ENCODE results near the gene FBXO34. TPM values are rescaled to one million over a fixed set of nuclear protein-coding genes. Genes with fewer than 3 reads are reported as not detected.

Gene FBXO34
- total RNA-seq, 4 donors from 2014 or later, result 23.9 to 40.8 (median 32.6) TPM

GRCh38 chr14:55324812-55325211 is 53.6 kb downstream of the FBXO34 start:
- TF ChIP-seq EP300 (IDR thresholded peaks at IDR 0.05) (no peak), CTCF (IDR thresholded peaks at IDR 0.05) (no peak), POLR2A (IDR thresholded peaks at IDR 0.05) (no peak)
- Histone ChIP-seq H3K4me1 (peaks cover 0 to 22% (median 0%) of the 10 kb centered on the region in 4 donors), H3K36me3 (peaks cover 0 to 3% (median 0%) of the 10 kb centered on the region in 3 donors), H3K27ac (no peak overlapping the region), H3K9me3 (no peaks in the 10 kb centered on the region), H3K27me3 (no peaks in the 10 kb centered on the region), H3K4me3 (no peak overlapping the region)
- DNase-seq (ENCODE audit: low spot score in 2 of 2), result no peak
- 87 to 100% methylated on average over 2 of the region's 2 CpGs for WGBS, 2 donors

GRCh38 chr14:55327179-55327578 is 56.0 kb downstream of the FBXO34 start:
- Histone ChIP-seq H3K27me3 (no peaks in the 10 kb centered on the region), H3K9me3 (no peaks in the 10 kb centered on the region), H3K36me3 (no peaks in the 10 kb centered on the region), H3K4me3 (no peak overlapping the region), H3K27ac (no peak overlapping the region), H3K4me1 (peaks cover 0 to 37% (median under 1%) of the 10 kb centered on the region in 4 donors)
- no peak for DNase-seq (ENCODE audit: low spot score in 2 of 2)
- TF ChIP-seq CTCF (IDR thresholded peaks at IDR 0.05) (no peak), POLR2A (IDR thresholded peaks at IDR 0.05) (no peak), EP300 (IDR thresholded peaks at IDR 0.05) (no peak)
- 75 to 77% methylated on average over 1 of the region's 1 CpG for WGBS, 2 donors

- H3K4me1 ChIP-seq, result peaks cover 0 to 42% (median 4%) of the 10 kb centered on the region in 4 donors
- H3K27ac ChIP-seq, result no peak overlapping the region
- DNase-seq (ENCODE audit: low spot score in 2 of 2), result no peak
- H3K9me3 ChIP-seq, result no peaks in the 10 kb centered on the region
- H3K27me3 ChIP-seq, result no peaks in the 10 kb centered on the region
- WGBS, 2 donors, result 63 to 86% methylated on average over 3 of the region's 3 CpGs
- TF ChIP-seq CTCF (IDR thresholded peaks at IDR 0.05) (no peak), POLR2A (IDR thresholded peaks at IDR 0.05) (no peak), EP300 (IDR thresholded peaks at IDR 0.05) (no peak)
- no peaks in the 10 kb centered on the region for H3K36me3 ChIP-seq
- H3K4me3 ChIP-seq, result no peak overlapping the region
Measured at GRCh38 chr14:55328317-55328716, 57.1 kb downstream of the FBXO34 start.

GRCh38 chr14:55329999-55330710 is 58.9 kb downstream of the FBXO34 start:
- H3K27ac ChIP-seq, result peak overlapping the region in 2 of 4 donors; percentile 5 to 37
- no peak overlapping the region for H3K4me3 ChIP-seq
- 48 to 49% methylated on average over 6 of the region's 6 CpGs for WGBS, 2 donors
- no peak for TF ChIP-seq EP300 (IDR thresholded peaks at IDR 0.05)
- no peak for TF ChIP-seq CTCF (IDR thresholded peaks at IDR 0.05)
- TF ChIP-seq POLR2A (IDR thresholded peaks at IDR 0.05), result no peak
- H3K36me3 ChIP-seq, result no peaks in the 10 kb centered on the region
- H3K27me3 ChIP-seq, result no peaks in the 10 kb centered on the region
- DNase-seq (ENCODE audit: low spot score in 2 of 2), result no peak
- peaks cover 0 to 53% (median 12%) of the 10 kb centered on the region in 4 donors for H3K4me1 ChIP-seq
- no peaks in the 10 kb centered on the region for H3K9me3 ChIP-seq
